Smooth muscle cell (in vitro differentiated cells): Measurements from ENCODE around the gene SCARB1. TPM values are rescaled to one million over a fixed set of nuclear protein-coding genes. Genes with fewer than 3 reads are reported as not detected.

Source experiments
- DNase-seq: peaks from one replicate; lab custom pipeline; 2025; ENCODE audit not compliant: unreplicated experiment; lab: John Stamatoyannopoulos, UW
- H2AFZ ChIP-seq: fragments of 200-600 bp; sonication (generic); 2 replicates; pipeline ENCODE4 v1.6.0; 2016; ENCODE audit warnings: antibody characterized with exemption, low read depth, mild to moderate bottlenecking
- H3F3A ChIP-seq: fragments of 200-600 bp; sonication (generic); 2 replicates; pipeline ENCODE4 v1.6.0; 2017; ENCODE audit warnings: antibody characterized with exemption, low read depth
- H3K27ac ChIP-seq: fragments of 200-600 bp; sonication (generic); 2 replicates; pipeline ENCODE4 v1.5.1; 2016; ENCODE audit warnings: low read depth, mild to moderate bottlenecking
- H3K27me3 ChIP-seq: fragments of 200-600 bp; sonication (generic); 2 replicates; pipeline ENCODE4 v1.6.1; 2016; ENCODE audit warnings: low read depth, mild to moderate bottlenecking
- H3K36me3 ChIP-seq: fragments of 200-600 bp; sonication (generic); 2 replicates; pipeline ENCODE4 v1.5.1; 2016; ENCODE audit warnings: low read depth
- H3K4me1 ChIP-seq: fragments of 200-600 bp; sonication (generic); 2 replicates; pipeline ENCODE4 v1.5.1; 2016; ENCODE audit warnings: low read depth
- H3K4me2 ChIP-seq: fragments of 200-600 bp; sonication (generic); 2 replicates; pipeline ENCODE4 v1.6.0; 2016; ENCODE audit warnings: mild to moderate bottlenecking
- H3K4me3 ChIP-seq: fragments of 200-600 bp; sonication (generic); 2 replicates; pipeline ENCODE4 v1.5.1; 2016; ENCODE audit warnings: mild to moderate bottlenecking
- H3K79me2 ChIP-seq: fragments of 200-600 bp; sonication (generic); 2 replicates; pipeline ENCODE4 v1.6.0; 2016; ENCODE audit warnings: low read depth, mild to moderate bottlenecking
- H3K9ac ChIP-seq: fragments of 200-600 bp; sonication (generic); 2 replicates; pipeline ENCODE4 v1.6.0; 2016; ENCODE audit warnings: low read depth
- H3K9me3 ChIP-seq: fragments of 200-600 bp; sonication (generic); replicated peaks from 2 replicates; pipeline ENCODE4 v1.5.1; 2016; ENCODE audit warnings: low read depth
- H4K20me1 ChIP-seq: fragments of 200-600 bp; sonication (generic); 2 replicates; pipeline ENCODE4 v1.6.0; 2016; ENCODE audit warnings: low read depth
- CTCF ChIP-seq: fragments of 200-600 bp; sonication (generic); IDR thresholded peaks from 2 replicates; pipeline ENCODE4 v1.5.1; 2017; ENCODE audit warnings: borderline replicate concordance, mild to moderate bottlenecking, antibody characterized with exemption; ENCODE audit not compliant: insufficient read depth, poor library complexity, severe bottlenecking
- WGBS: methylation state at CpG from one replicate; pipeline ENCODE4 v1.1.7; 2016; ENCODE audit warnings: low lambda C conversion rate; 5-methylcytosine and 5-hydroxymethylcytosine counted together
- polyA plus RNA-seq: library from polyadenylated mRNA; unstranded; fragments of >200 nt; fragmentation: Nextera tagmentation; extraction: Ambion mirVana; gene quantifications from 2 replicates; pipeline ENCODE4 v1.2.1, GENCODE V29; 2016
- total RNA-seq: library from RNA; depleted of rRNA; stranded (reverse); fragments of >200 nt; gene quantifications from 2 replicates; pipeline ENCODE4 v1.2.3, GENCODE V29; 2014

Gene SCARB1
- total and polyA plus RNA-seq, 2 experiments from 2014 or later: 6.8 to 10.1 TPM

GRCh38 chr12:124819080-124819479 is 44.6 kb downstream of the SCARB1 start:
- no peak for DNase-seq
- H3K4me3 ChIP-seq: no peak overlapping the region
- no peak overlapping the region for H2AFZ ChIP-seq
- no peak overlapping the region for H3K27ac ChIP-seq
- H3K9ac ChIP-seq: no peak overlapping the region
- TF ChIP-seq CTCF: no peak
- no peaks in the 10 kb centered on the region for H3K27me3 ChIP-seq
- no peaks in the 10 kb centered on the region for H3K9me3 ChIP-seq
- no peaks in the 10 kb centered on the region for H3K36me3 ChIP-seq
- WGBS: 85% methylated on average over 5 of the region's 5 CpGs
- H3K4me2 ChIP-seq: no peak overlapping the region
- H3F3A ChIP-seq: no peaks in the 10 kb centered on the region
- H3K79me2 ChIP-seq: no peaks in the 10 kb centered on the region
- no peaks in the 10 kb centered on the region for H4K20me1 ChIP-seq
- no peaks in the 10 kb centered on the region for H3K4me1 ChIP-seq

- H3K36me3 ChIP-seq: no peaks in the 10 kb centered on the region
- no peak overlapping the region for H3K4me2 ChIP-seq
- H3K27me3 ChIP-seq: no peaks in the 10 kb centered on the region
- H3F3A ChIP-seq: no peaks in the 10 kb centered on the region
- no peak for DNase-seq
- no peak for TF ChIP-seq CTCF
- no peaks in the 10 kb centered on the region for H3K4me1 ChIP-seq
- no peaks in the 10 kb centered on the region for H3K79me2 ChIP-seq
- no peak overlapping the region for H3K4me3 ChIP-seq
- H3K9ac ChIP-seq: no peak overlapping the region
- no peak overlapping the region for H3K27ac ChIP-seq
- H3K9me3 ChIP-seq: no peaks in the 10 kb centered on the region
- H4K20me1 ChIP-seq: no peaks in the 10 kb centered on the region
- no peak overlapping the region for H2AFZ ChIP-seq
- WGBS: 97% methylated on average over 30 of the region's 31 CpGs
Measured at GRCh38 chr12:124817076-124818000, 46.3 kb downstream of the SCARB1 start.

GRCh38 chr12:124816295-124816854 is 47.3 kb downstream of the SCARB1 start:
- TF ChIP-seq CTCF: no peak
- H3K79me2 ChIP-seq: no peaks in the 10 kb centered on the region
- H3K9me3 ChIP-seq: no peaks in the 10 kb centered on the region
- no peak for DNase-seq
- no peaks in the 10 kb centered on the region for H3K36me3 ChIP-seq
- H2AFZ ChIP-seq: no peak overlapping the region
- 92% methylated on average over 15 of the region's 15 CpGs for WGBS
- H3K27me3 ChIP-seq: no peaks in the 10 kb centered on the region
- no peak overlapping the region for H3K4me2 ChIP-seq
- H3K4me1 ChIP-seq: no peaks in the 10 kb centered on the region
- H3F3A ChIP-seq: no peaks in the 10 kb centered on the region
- no peak overlapping the region for H3K27ac ChIP-seq
- no peak overlapping the region for H3K9ac ChIP-seq
- H4K20me1 ChIP-seq: no peaks in the 10 kb centered on the region
- no peak overlapping the region for H3K4me3 ChIP-seq
